Epithelial cell of alveolus of lung (primary cell): ENCODE measurements around the gene GPR107. TPM values are rescaled to one million over a fixed set of nuclear protein-coding genes. Genes with fewer than 3 reads are reported as not detected.

Experiments used
- total RNA-seq: library from RNA; depleted of rRNA; stranded (reverse); fragments of >200 nt; gene quantifications from 2 replicates; pipeline ENCODE4 v1.2.1, GENCODE V29; 2015

The GPR107 gene
- total RNA-seq = 23.0 and 23.6 TPM in 2 replicates

DNA sequence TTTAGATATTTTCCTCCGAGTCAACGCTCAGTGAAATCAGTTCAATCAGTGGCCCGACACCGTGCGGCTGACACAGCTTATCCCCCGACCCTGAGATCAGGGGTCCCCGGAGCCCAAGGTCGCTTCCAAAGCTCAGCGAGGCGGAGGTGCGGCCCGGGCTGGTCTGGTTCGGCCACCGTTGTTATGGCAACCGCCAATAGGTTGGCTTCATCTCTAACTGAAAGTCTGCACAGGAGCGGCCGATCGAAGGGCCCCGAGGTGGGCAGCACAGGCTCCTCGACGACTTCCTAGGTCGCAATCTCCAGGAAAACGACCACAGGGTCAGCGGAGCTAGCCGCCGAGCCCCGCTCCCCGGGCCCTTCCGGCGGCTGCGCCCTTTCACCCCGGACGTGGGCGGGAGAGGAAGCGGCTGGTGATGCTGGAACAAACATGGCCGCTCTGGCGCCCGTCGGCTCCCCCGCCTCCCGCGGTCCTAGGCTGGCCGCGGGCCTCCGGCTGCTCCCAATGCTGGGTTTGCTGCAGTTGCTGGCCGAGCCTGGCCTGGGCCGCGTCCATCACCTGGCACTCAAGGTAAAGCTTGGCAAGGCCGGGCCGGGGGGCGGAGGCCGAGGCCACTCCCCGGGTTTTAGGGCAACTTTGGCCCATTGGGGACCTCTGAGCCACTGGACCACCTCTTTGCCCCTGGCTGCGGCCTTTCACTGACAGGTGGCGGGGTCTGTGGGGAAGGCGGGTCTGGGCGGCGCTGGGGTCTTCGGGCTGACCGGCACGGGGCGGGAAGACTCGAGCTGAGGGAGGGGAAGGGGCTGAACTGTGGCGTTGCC is at the start of gene GPR107:
GPR107 (plus strand) TSS at position 403 of the 821 bp plus-strand sequence; CDS start at position 430, 27 bp downstream.

DNA sequence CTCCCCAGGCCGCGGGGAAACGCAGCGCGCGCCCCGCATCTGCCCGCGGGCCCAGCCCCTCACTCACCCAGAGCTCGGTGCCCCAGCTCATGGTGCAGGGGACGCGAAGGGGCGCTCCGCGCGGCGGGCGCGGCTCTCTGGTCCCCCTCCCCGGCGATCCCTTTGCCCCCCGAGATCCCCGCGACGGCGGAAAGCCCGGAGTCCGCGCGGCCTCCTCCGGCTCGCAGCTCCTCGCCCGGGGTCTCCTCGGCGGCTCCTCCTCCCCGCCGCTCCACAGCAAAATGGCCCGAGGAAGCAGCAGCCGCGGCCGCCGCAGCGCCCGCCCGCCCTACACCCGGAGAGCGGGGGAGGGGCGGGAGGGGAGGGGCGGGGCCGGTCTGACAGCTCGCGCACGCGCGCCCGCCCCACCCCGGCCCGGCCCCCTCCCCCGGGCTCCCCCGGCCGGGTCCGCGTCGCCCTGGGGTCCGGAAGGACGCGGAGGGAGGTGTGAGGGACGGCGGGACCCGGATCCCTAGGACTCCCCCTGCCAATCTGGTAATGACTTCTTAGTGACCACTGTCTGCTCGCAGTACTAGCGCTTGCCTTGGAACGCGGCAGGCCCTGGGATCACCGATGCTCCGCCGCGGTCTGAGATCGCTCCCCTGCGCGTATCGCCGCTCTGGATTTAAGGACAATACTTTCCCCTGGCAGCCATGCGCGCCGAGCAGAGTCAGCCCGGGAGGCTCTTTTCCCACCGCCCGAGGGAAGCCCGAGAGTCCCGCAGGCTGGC is 10.6 kb upstream of the GPR107 start, which contains the start of gene FNBP1:
FNBP1 (minus strand) TSS at position 305 of the 769 bp plus-strand sequence; CDS start at position 91, 214 bp downstream.

DNA sequence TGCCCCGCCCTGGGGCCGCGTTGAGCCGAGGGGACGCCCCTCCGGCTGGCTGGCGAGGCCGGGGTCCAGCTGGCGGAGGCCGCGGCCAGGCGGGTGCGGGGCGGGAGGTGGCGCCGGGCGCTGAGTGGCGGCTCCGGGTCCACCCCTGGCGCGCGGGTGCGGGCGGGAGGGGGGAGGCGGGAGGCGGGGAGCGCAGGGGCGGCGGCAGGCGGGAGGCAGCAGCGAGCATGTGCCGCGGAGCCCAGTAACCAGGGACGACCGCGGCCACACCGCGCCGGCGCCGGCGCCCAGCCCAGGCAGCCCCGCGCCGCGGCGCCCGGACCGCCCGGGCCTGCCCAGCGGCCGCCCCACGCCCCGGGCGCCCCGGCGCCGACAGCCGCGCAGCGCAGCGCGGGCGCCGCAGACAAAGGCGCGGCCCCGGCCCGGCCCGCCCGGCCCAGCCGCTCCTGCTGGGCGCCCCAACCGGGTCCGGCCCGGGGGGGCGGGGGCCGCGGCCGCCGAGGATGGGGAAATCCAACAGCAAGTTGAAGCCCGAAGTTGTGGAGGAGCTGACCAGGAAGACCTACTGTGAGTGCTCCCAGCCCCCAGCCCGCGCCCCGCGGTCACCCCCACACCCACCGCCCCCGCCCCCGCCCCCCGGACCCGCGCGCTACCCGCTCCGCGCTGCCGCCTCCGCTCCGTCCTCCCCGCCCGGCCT is 118.6 kb downstream of the GPR107 start, which contains the start of gene NCS1:
NCS1 (plus strand) TSS at position 244 of the 697 bp plus-strand sequence; CDS start at position 504, 260 bp downstream.

Other genes starting within 250 kb of the GPR107 start
- gene TOR1A, start 229.8 kb upstream of the GPR107 start, total RNA-seq = 50.1 and 75.2 TPM in 2 replicates
- gene C9orf78, start 218.6 kb upstream of the GPR107 start, total RNA-seq = 26.8 and 34.7 TPM in 2 replicates
- gene USP20, start 218.4 kb upstream of the GPR107 start, total RNA-seq = 12.5 and 24.0 TPM in 2 replicates
- 9.8 and 16.4 TPM in 2 replicates for gene FNBP1, start 10.7 kb upstream of the GPR107 start, total RNA-seq
- 22.8 and 57.9 TPM in 2 replicates for gene NCS1, start 118.5 kb downstream of the GPR107 start, total RNA-seq
- gene HMCN2, start 211.9 kb downstream of the GPR107 start, total RNA-seq = not detected in 2 replicates